CD14-positive monocyte (primary cell): Measurements from ENCODE around the gene CENPV. TPM values are rescaled to one million over a fixed set of nuclear protein-coding genes. Genes with fewer than 3 reads are reported as not detected.

Source experiments
- DNase-seq, 3 donors: peaks; one replicate each; pipeline ENCODE4 v3.0.0-alpha.2; 2011 to 2022
- H2AFZ ChIP-seq: 2 replicates; pipeline ENCODE4 v1.6.0; 2012; ENCODE audit warnings: mild to moderate bottlenecking, low read depth, low read length, inconsistent platforms; ENCODE audit not compliant: insufficient read depth, poor library complexity, severe bottlenecking
- H3K27ac ChIP-seq, 2 donors: 1 replicate in 1 of 2; 2 replicates in 1 of 2; pipeline ENCODE4 v1.5.1; 2012 to 2013; ENCODE audit warnings: low read length in 2 of 2, control low read depth in 1 of 2, inconsistent platforms in 1 of 2, low read depth in 1 of 2, mild to moderate bottlenecking in 1 of 2
- H3K27me3 ChIP-seq, 2 donors: one replicate each; pipeline versions ENCODE4 v1.6.0 to v1.6.1; 2011 to 2013; ENCODE audit warnings: low read length in 2 of 2; ENCODE audit not compliant: control insufficient read depth in 2 of 2, insufficient read depth in 2 of 2
- H3K36me3 ChIP-seq, 2 donors: replicated peaks in 1 of 2; 1 replicate in 1 of 2; 2 replicates in 1 of 2; pipeline versions ENCODE4 v1.5.1 to v1.6.1; 2012 to 2013; ENCODE audit warnings: low read length in 2 of 2, control low read depth in 1 of 2, inconsistent platforms in 1 of 2, mild to moderate bottlenecking in 1 of 2; ENCODE audit not compliant: insufficient read depth in 2 of 2, control insufficient read depth in 1 of 2
- H3K4me1 ChIP-seq, 2 donors: 1 replicate in 1 of 2; 2 replicates in 1 of 2; pipeline versions ENCODE4 v1.5.1 to v1.6.1; 2012 to 2013; ENCODE audit warnings: low read length in 2 of 2, control low read depth in 1 of 2, inconsistent platforms in 1 of 2, mild to moderate bottlenecking in 1 of 2, moderate library complexity in 1 of 2; ENCODE audit not compliant: insufficient read depth in 2 of 2, control insufficient read depth in 1 of 2
- H3K4me2 ChIP-seq: replicated peaks from 2 replicates; pipeline ENCODE3; 2012; ENCODE audit warnings: low read length, moderate library complexity, mild to moderate bottlenecking; ENCODE audit not compliant: poor library complexity, severe bottlenecking; ENCODE audit errors: extremely low read depth
- H3K4me3 ChIP-seq, 3 experiments: fragments of 200-600 bp in 1 of 3; sonication (generic) in 1 of 3; replicated peaks in 1 of 3; 1 replicate in 2 of 3; 2 replicates in 1 of 3; pipeline ENCODE4 v1.5.1; 2011 to 2013; ENCODE audit warnings: low read length in 3 of 3, mild to moderate bottlenecking in 3 of 3, control low read depth in 2 of 3, low read depth in 2 of 3, inconsistent platforms in 1 of 3, moderate library complexity in 1 of 3
- H3K79me2 ChIP-seq: 2 replicates; pipeline ENCODE4 v1.6.0; 2012; ENCODE audit warnings: mild to moderate bottlenecking, control low read depth, inconsistent platforms, low read length, moderate library complexity; ENCODE audit not compliant: insufficient read depth
- H3K9ac ChIP-seq: 2 replicates; pipeline ENCODE4 v1.6.0; 2017; ENCODE audit warnings: low read length, mild to moderate bottlenecking; ENCODE audit not compliant: insufficient read depth, poor library complexity, severe bottlenecking
- H3K9me3 ChIP-seq, 2 donors: replicated peaks in 1 of 2; 1 replicate in 1 of 2; 2 replicates in 1 of 2; pipeline versions ENCODE4 v1.5.1 to v1.6.1; 2012 to 2013; ENCODE audit warnings: low read length in 2 of 2, control low read depth in 1 of 2; ENCODE audit not compliant: control insufficient read depth in 1 of 2, insufficient read depth in 1 of 2
- H4K20me1 ChIP-seq: 2 replicates; pipeline ENCODE4 v1.6.0; 2012; ENCODE audit warnings: mild to moderate bottlenecking, low read length, control low read depth, moderate library complexity; ENCODE audit not compliant: insufficient read depth
- H3K27ac Mint-ChIP-seq, 7 donors: one replicate each; pipeline ENCODE4 v1.8.0; 2020; ENCODE audit warnings: mild to moderate bottlenecking in 7 of 7, mixed read lengths in 7 of 7, moderate library complexity in 6 of 7, inconsistent platforms in 2 of 7
- H3K27me3 Mint-ChIP-seq, 3 donors: one replicate each; pipeline ENCODE4 v1.8.0; 2021 to 2022; ENCODE audit warnings: low read depth in 3 of 3, mild to moderate bottlenecking in 3 of 3, mixed read lengths in 3 of 3, moderate library complexity in 3 of 3, inconsistent platforms in 1 of 3
- H3K36me3 Mint-ChIP-seq, 2 donors: one replicate each; pipeline ENCODE4 v1.8.0; 2020; ENCODE audit warnings: mixed read lengths in 2 of 2, inconsistent platforms in 1 of 2, mild to moderate bottlenecking in 1 of 2
- H3K4me1 Mint-ChIP-seq: one replicate; pipeline ENCODE4 v1.8.0; 2020; ENCODE audit warnings: mild to moderate bottlenecking, mixed read lengths
- H3K4me3 Mint-ChIP-seq, 2 donors: one replicate each; pipeline ENCODE4 v1.8.0; 2020; ENCODE audit warnings: mild to moderate bottlenecking in 2 of 2, mixed read lengths in 2 of 2, moderate library complexity in 1 of 2
- H3K9me3 Mint-ChIP-seq, 7 donors: one replicate each; pipeline ENCODE4 v1.8.0; 2020 to 2022; ENCODE audit warnings: mixed read lengths in 7 of 7, mild to moderate bottlenecking in 6 of 7, moderate library complexity in 6 of 7, inconsistent platforms in 2 of 7
- CTCF ChIP-seq: fragments of 200-600 bp; IDR thresholded peaks from one replicate; pipeline ENCODE4 v1.8.0; 2022; ENCODE audit warnings: antibody characterized with exemption, mild to moderate bottlenecking
- WGBS: methylation state at CpG from one replicate; pipeline ENCODE4 v1.1.5; 2013; ENCODE audit warnings: missing lambda C conversion rate; ENCODE audit not compliant: insufficient coverage; 5-methylcytosine and 5-hydroxymethylcytosine counted together
- intact Hi-C, 2 donors: fragments of 100-400 bp; cut with micrococcal nuclease; formaldehyde crosslinking; loops; one replicate each; pipeline versions ENCODE4 v1.15.0 to v1.15.1; 2023
- polyA plus RNA-seq, 3 donors: library from polyadenylated mRNA; depleted of rRNA in 1 of 3; unstranded in 2 of 3; stranded (reverse) in 1 of 3; fragments of 300-500 nt in 2 of 3; fragments of >200 nt in 1 of 3; fragmentation: Illumina TruSeq in 2 of 3; gene quantifications; 1 replicate in 2 of 3; 2 replicates in 1 of 3; pipeline ENCODE4 v1.2.3, GENCODE V29; 2012 to 2021

The CENPV gene
- polyA plus RNA-seq, 3 donors, result 0.50 to 1.1 (median 0.80) TPM

- Mint-ChIP-seq H3K27ac (no peak overlapping the region), H3K4me3 (no peak overlapping the region), H3K9me3 (peaks cover 0 to 3% (median 0%) of the 10 kb centered on the region in 7 donors), H3K4me1 (no peaks in the 10 kb centered on the region), H3K27me3 (no peaks in the 10 kb centered on the region), H3K36me3 (peaks cover 15 to 20% of the 10 kb centered on the region in 2 donors)
- no peak for TF ChIP-seq CTCF
- Histone ChIP-seq H3K36me3 (no peaks in the 10 kb centered on the region), H3K4me3 (no peak overlapping the region), H3K9ac (no peak overlapping the region), H4K20me1 (no peaks in the 10 kb centered on the region), H3K27ac (no peak overlapping the region), H3K4me2 (no peak overlapping the region), H3K27me3 (no peaks in the 10 kb centered on the region), H3K79me2 (no peaks in the 10 kb centered on the region), H3K4me1 (no peaks in the 10 kb centered on the region), H3K9me3 (no peaks in the 10 kb centered on the region), H2AFZ (no peak overlapping the region)
- intact Hi-C loops, result no loop called here
- no peak for DNase-seq
- 100% methylated on average over 1 of the region's 4 CpGs for WGBS
Observed at GRCh38 chr17:16302856-16303255, 50.4 kb downstream of the CENPV start.

- Mint-ChIP-seq H3K4me1 (peaks cover 2% of the 10 kb centered on the region), H3K36me3 (peaks cover 15 to 20% of the 10 kb centered on the region in 2 donors), H3K27ac (no peak overlapping the region), H3K27me3 (no peaks in the 10 kb centered on the region), H3K4me3 (no peak overlapping the region), H3K9me3 (peaks cover 0 to 3% (median 0%) of the 10 kb centered on the region in 7 donors)
- no peak for DNase-seq
- no peak overlapping the region for H3K4me3 ChIP-seq
- no peak overlapping the region for H3K27ac ChIP-seq
- no peaks in the 10 kb centered on the region for H3K79me2 ChIP-seq
- 96% methylated on average over 10 of the region's 13 CpGs for WGBS
- no peak for TF ChIP-seq CTCF
- intact Hi-C loops, result no loop called here
- no peak overlapping the region for H3K9ac ChIP-seq
- H4K20me1 ChIP-seq, result no peaks in the 10 kb centered on the region
- no peak overlapping the region for H2AFZ ChIP-seq
- no peaks in the 10 kb centered on the region for H3K27me3 ChIP-seq
- H3K9me3 ChIP-seq, result no peaks in the 10 kb centered on the region
- no peaks in the 10 kb centered on the region for H3K36me3 ChIP-seq
- no peaks in the 10 kb centered on the region for H3K4me1 ChIP-seq
- no peak overlapping the region for H3K4me2 ChIP-seq
Observed at GRCh38 chr17:16301963-16302855, 51.1 kb downstream of the CENPV start.
